ENCODE measurements around the gene PIAS1.
"Not testable (repeated sequence)": the region's sequence is repeated elsewhere in the genome, so short reads cannot be mapped to it uniquely, and the experiment has no call there.

Gene PIAS1

DNA sequence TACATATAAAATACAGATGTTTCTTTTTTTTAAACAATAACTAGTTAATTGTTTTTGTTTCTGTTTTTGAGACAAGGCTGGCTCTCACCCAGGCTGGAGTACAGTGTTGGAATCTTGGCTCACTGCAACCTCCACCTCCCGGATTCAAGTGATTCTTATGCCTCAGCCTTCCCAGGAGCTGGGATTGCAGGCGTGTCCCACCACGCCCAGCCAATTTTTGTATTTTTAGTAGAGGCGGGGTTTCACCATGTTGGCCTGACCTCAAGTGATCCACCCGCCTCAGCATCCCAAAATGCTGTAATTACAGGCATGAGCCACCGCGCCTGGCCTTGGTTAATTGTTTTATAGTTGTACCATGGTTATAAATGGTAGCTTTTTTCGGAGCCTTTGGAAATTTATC is 72.3 kb downstream of the PIAS1 start:
- no peak for DNase-seq (ENCODE audit: low read depth)

- DNase-seq (ENCODE audit: low read depth): no peak
These were observed 75.0 kb downstream of the PIAS1 start for GRCh38 chr15:68129072-68129471.

DNA sequence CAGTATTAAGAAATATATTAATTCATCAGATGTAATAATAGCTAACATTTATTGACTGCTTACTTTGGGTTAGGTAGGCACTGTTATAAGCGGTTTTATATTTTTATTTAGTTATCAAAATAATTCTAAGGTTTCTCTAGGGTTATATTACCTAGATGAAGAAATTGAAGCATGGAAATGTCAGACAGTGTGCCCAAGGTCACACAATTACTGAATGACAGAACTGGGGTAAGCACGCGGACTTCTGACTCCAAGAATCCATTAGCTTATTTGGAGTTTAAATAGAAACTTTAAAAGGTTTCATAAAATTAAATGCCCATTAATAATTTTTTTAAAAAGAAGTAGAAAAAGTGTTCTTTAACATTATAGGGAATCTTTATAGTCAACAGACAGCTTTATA is 76.7 kb downstream of the PIAS1 start:
- no peak for DNase-seq (ENCODE audit: low read depth)

GRCh38 chr15:68137096-68137495 is 83.0 kb downstream of the PIAS1 start:
- no peak for DNase-seq (ENCODE audit: low read depth)

DNA sequence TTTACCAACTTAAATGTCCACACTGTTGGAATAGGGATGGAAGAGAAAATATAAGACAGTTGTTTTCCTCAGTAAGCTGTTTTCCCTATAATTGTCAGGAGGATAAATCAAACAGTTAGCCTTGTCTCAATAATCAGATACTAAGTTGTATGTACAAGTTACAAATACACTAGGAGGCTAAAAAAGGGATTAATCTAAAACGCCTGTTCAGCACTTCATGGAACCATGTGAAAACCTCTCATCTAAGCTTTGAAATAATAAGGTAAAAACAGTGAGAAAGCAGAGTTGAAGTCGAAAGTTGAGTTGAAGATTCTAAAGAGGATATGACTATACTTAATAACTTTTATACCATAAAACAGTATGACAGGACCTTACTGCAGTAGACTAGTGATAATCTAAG is 89.0 kb downstream of the PIAS1 start:
- DNase-seq (ENCODE audit: low read depth): no peak

DNA sequence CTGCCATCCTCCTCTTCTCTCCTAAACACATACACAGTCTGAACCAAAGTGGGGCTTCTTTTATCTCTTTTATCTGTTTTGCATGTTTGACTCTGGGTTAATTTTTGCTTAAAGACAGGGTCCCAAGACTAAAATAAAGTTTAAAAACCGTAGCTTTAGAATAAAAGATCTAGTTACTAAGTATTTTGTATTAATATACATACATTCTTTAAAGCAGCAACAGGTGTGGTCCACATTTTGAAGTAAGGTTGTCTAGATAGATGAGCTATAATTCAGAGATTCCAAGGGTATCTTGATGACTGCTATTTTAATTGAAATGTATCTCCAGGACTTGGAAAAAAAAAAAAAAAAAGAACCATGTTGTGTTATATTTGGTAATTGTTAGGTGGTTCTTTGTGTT is 89.7 kb downstream of the PIAS1 start:
- no peak for DNase-seq (ENCODE audit: low read depth)

- DNase-seq (ENCODE audit: low read depth): no peak
These were observed 91.6 kb downstream of the PIAS1 start for GRCh38 chr15:68145706-68146105.

DNA sequence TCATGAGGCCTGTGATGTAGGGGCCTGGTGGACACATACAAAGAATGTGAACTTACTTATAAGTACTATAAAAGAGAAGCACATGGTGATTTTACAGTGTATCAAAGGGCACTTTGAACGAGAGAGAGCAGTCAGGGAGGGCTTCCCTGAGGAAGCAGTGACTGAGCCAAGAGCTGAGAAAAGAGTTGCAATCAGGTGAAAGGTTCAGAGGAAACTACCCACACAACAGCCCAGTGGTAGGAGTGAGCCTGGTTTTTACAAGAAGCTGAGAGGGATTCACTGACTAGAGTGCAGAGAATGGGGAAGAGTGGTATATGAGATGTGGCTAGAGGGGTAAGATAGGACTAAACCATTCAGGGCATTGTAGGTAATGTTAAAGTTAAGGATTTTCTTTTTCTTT is 93.9 kb downstream of the PIAS1 start:
- DNase-seq (ENCODE audit: low read depth): no peak

- no peak for DNase-seq (ENCODE audit: low read depth)
These were observed 94.9 kb downstream of the PIAS1 start for GRCh38 chr15:68149059-68149458.

- no peak for DNase-seq (ENCODE audit: low read depth)
These were observed 96.1 kb downstream of the PIAS1 start for GRCh38 chr15:68150187-68150586.

DNA sequence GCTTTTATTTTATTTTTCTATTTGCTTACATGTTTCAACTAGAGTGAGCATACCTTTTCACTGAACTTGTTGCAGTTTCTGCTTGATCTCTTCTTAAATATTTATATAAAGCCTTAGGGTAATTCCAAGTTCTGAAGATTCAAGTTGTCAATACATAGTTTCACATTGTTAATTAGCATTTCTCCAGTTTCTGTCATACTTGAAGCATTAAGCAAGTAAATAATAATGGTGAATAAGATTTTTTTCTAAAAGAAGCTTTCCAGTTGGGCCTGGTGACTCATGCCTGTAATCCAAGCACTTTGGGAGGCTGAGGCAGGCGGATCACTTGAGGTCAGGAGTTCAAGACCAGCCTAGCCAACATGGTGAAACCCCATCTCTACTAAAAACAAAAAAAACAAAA is 97.2 kb downstream of the PIAS1 start:
- peak; percentile 33 for DNase-seq (ENCODE audit: low read depth)

- no peak for DNase-seq (ENCODE audit: low read depth)
These were observed 98.2 kb downstream of the PIAS1 start for GRCh38 chr15:68152342-68152741.

DNA sequence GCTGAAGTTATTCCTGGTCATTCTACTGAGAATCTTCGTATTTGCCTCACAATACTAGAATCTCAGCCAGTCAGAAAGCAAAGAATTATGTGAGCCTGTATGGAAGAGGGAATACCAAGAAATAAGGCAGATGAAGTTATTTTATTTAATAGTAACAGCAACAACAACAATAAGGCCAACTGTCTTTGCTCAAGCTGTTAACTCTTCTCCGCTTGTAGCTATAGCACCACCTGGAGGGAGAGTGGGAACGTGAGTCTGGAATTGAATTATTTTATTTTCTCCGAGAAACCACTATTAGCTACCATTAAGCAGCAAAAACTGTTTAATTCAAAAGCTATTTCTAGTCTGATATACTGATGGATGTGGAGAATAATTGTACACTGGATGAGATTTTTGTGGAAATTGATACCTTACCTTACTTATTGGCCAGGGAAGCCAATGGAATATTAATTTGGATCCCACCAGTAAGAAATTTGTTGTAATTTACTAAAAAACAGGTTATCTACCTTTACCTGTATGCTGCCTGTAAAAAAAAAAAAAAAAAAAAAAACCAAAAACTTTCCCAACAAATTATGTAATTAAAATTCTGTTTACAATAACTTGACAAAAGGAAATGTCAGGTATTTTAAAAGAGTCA is 100.9 kb downstream of the PIAS1 start:
- peak; percentile 74 for DNase-seq (ENCODE audit: low read depth)

DNA sequence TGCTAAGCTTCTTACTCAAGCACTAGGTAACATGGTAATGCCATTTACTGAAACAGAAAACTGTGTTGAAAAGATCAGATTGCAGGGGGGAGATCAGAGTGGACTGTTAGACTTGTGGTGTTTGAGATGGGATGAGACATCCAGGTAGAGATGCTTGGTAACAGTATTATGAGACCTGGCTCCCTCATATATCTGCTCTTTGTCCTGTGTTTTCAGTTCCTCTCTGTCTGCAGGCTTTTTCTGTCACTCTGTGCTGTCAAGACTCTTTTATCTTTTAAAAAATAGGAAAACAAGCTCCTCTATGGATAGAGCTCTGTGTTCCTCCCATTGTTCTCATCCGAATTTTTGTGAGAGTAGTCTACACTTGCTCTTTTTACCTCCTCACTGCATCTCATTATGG is 103.0 kb downstream of the PIAS1 start:
- DNase-seq (ENCODE audit: low read depth): no peak

- peak; percentile 12 for DNase-seq (ENCODE audit: low read depth)
These were observed 104.0 kb downstream of the PIAS1 start for GRCh38 chr15:68158046-68158628.

DNA sequence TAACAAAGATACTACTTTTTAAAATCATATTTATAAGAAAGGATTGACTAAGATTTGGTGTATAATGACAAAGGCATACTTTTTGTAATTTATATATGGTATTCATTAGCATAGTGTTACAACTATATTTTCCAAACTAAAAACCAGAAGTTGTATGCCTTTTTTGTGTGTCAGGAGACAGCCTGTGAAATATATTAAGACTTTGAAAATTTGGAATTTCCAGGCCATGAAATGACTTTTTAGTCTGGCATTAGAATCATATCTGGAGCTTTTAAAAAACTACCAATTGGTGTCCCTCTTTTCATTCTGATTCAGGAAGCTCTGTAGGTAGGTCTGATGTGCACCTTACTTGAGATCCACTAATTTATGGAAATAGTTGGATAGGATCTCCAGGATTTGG is 109.1 kb downstream of the PIAS1 start:
- no peak for DNase-seq (ENCODE audit: low read depth)

- no peak for DNase-seq (ENCODE audit: low read depth)
These were observed 112.7 kb downstream of the PIAS1 start for GRCh38 chr15:68166847-68167246.

- not testable (repeated sequence) for DNase-seq (ENCODE audit: low read depth)
These were observed 117.9 kb downstream of the PIAS1 start for GRCh38 chr15:68172037-68172436.

DNA sequence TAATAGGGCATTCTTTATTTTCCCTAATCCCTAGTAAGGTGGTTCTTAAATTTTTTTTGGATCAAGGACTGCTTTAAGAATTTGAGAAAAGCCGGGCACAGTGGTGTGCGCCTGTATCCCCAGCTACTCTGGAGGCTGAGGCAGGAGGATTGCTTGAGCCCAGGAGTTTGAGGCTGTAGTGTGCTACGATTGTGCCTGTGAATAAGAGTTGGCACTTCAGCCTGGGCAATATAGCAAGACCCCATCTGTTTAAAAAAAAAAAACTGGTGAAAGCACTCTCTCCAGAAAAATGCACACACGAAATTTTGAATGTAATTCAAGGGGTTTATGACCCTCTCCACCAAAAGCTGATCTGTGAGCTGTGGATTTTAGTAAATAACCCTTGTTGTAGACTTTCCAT is 119.0 kb downstream of the PIAS1 start:
- DNase-seq (ENCODE audit: low read depth): no peak

DNA sequence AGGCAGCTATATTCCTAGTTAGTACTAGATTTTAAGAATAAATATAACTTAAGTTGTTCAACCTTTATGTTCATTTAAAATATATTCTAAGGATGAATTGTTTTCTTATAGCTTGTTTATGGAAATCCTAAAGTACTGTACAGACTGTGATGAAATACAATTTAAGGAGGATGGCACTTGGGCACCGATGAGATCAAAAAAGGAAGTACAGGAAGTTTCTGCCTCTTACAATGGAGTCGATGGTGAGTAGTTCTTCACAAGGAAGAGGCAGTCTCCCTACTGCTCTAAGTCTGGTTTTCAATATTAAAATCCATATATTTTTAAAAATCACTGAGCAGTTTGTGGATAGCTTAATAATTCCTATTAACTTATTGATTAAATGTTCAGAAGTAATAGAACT is 121.4 kb downstream of the PIAS1 start:
- no peak for DNase-seq (ENCODE audit: low read depth)

GRCh38 chr15:68176601-68177000 is 122.5 kb downstream of the PIAS1 start:
- DNase-seq (ENCODE audit: low read depth): peak; percentile 33

- DNase-seq (ENCODE audit: low read depth): peak; percentile 85
These were observed 123.6 kb downstream of the PIAS1 start for GRCh38 chr15:68177742-68178141.

GRCh38 chr15:68183616-68184315 is 129.7 kb downstream of the PIAS1 start:
- peak; percentile 87 for DNase-seq (ENCODE audit: low read depth)
